SU-DHL-6 (cell line): ENCODE measurements around the gene CSNK2B.

Experiments used
- EZH2phosphoT487 ChIP-seq: fragments of 200-600 bp; sonication (generic), shearing (Covaris generic); conservative IDR thresholded peaks from 2 replicates; pipeline ENCODE4 v1.6.1; 2018; ENCODE audit warnings: mild to moderate bottlenecking, antibody characterized with exemption, low read length, moderate library complexity, mixed read lengths
- TF ChIP-seq, protein P1 (sequence below): fragments of 200-600 bp; sonication (generic); IDR thresholded peaks from one replicate; pipeline ENCODE4 v1.5.1; 2017; ENCODE audit warnings: antibody characterized with exemption, mild to moderate bottlenecking, low read length, moderate library complexity; ENCODE audit not compliant: insufficient read depth, poor library complexity, severe bottlenecking

GRCh38 chr6:31626952-31627351, 38.9 kb upstream of the CSNK2B start:
- TF ChIP-seq, protein P1, sequence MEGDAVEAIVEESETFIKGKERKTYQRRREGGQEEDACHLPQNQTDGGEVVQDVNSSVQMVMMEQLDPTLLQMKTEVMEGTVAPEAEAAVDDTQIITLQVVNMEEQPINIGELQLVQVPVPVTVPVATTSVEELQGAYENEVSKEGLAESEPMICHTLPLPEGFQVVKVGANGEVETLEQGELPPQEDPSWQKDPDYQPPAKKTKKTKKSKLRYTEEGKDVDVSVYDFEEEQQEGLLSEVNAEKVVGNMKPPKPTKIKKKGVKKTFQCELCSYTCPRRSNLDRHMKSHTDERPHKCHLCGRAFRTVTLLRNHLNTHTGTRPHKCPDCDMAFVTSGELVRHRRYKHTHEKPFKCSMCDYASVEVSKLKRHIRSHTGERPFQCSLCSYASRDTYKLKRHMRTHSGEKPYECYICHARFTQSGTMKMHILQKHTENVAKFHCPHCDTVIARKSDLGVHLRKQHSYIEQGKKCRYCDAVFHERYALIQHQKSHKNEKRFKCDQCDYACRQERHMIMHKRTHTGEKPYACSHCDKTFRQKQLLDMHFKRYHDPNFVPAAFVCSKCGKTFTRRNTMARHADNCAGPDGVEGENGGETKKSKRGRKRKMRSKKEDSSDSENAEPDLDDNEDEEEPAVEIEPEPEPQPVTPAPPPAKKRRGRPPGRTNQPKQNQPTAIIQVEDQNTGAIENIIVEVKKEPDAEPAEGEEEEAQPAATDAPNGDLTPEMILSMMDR, result no peak
- no peak for TF ChIP-seq EZH2phosphoT487
